HTERT RPE-1 (cell line): Measurements from ENCODE around the gene FAM72D.
"Not testable (repeated sequence)": the region's sequence is repeated elsewhere in the genome, so short reads cannot be mapped to it uniquely, and the experiment has no call there.

ENCODE experiments used
- in situ Hi-C: fragments of 300-500 bp; cut with MboI; formaldehyde crosslinking; loops from 4 replicates; pipeline ENCODE4 v1.14.3; 2020; ENCODE audit warnings: low sequenced_read_pairs

Gene FAM72D

DNA sequence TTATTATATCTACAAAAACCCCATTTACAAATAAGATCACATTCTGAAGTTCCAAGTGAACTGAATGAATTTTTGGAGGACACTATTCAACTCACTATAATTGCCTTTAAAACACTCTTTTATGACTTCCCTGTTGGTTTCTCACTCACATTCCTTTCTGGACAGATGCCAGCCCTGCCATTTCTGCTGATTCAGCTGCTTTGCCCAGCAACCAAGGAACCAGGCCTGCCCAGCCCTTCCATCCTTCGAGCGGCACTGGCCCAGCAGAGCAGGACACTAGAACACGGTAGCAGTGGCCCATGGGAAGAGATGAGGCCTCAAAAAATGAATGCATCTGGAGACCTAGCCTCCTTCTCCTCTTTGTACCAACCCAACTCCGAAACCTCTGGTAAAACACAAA lies 50.5 kb downstream of the FAM72D start:
- in situ Hi-C loops = not testable (repeated sequence)

DNA sequence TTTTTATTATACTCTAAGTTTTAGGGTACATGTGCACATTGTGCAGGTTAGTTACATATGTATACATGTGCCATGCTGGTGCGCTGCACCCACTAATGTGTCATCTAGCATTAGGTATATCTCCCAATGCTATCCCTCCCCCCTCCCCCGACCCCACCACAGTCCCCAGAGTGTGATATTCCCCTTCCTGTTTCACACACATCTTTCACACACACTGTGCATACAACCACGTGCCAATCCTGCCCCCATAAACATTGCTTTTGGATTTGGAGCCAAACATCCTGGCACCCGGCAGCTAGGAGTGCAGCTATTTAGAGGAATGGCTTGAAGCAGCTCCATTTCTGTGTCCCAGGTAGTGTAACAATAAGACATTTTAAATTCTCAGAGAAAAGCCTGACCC lies 51.4 kb downstream of the FAM72D start:
- in situ Hi-C loops = not testable (repeated sequence)

- in situ Hi-C loops = not testable (repeated sequence)
Observed at GRCh38 chr1:145155421-145155820, 59.6 kb downstream of the FAM72D start.

- in situ Hi-C loops = not testable (repeated sequence)
Observed at GRCh38 chr1:145155873-145156272, 60.1 kb downstream of the FAM72D start.

GRCh38 chr1:145156891-145157610 lies 61.3 kb downstream of the FAM72D start:
- in situ Hi-C loops = not testable (repeated sequence)

- in situ Hi-C loops = not testable (repeated sequence)
Observed at GRCh38 chr1:145157715-145158114, 61.9 kb downstream of the FAM72D start.

- in situ Hi-C loops = not testable (repeated sequence)
Observed at GRCh38 chr1:145161046-145161752, 65.4 kb downstream of the FAM72D start.
